ENCODE results near the gene RBM3.
A peak's percentile ranks its signal among the peaks of the same experiment; 100 is the strongest.

Gene RBM3

GRCh38 chrX:48578661-48579128 is 4.4 kb downstream of the RBM3 start:
- DNase-seq, result no peak

GRCh38 chrX:48579259-48579658 is 5.0 kb downstream of the RBM3 start:
- no peak for DNase-seq

- no peak for DNase-seq
Measured at GRCh38 chrX:48580662-48581061, 6.4 kb downstream of the RBM3 start.

GRCh38 chrX:48584698-48585097 is 10.4 kb downstream of the RBM3 start:
- DNase-seq, result no peak

GRCh38 chrX:48589482-48590162 is 15.3 kb downstream of the RBM3 start:
- no peak for DNase-seq

DNA sequence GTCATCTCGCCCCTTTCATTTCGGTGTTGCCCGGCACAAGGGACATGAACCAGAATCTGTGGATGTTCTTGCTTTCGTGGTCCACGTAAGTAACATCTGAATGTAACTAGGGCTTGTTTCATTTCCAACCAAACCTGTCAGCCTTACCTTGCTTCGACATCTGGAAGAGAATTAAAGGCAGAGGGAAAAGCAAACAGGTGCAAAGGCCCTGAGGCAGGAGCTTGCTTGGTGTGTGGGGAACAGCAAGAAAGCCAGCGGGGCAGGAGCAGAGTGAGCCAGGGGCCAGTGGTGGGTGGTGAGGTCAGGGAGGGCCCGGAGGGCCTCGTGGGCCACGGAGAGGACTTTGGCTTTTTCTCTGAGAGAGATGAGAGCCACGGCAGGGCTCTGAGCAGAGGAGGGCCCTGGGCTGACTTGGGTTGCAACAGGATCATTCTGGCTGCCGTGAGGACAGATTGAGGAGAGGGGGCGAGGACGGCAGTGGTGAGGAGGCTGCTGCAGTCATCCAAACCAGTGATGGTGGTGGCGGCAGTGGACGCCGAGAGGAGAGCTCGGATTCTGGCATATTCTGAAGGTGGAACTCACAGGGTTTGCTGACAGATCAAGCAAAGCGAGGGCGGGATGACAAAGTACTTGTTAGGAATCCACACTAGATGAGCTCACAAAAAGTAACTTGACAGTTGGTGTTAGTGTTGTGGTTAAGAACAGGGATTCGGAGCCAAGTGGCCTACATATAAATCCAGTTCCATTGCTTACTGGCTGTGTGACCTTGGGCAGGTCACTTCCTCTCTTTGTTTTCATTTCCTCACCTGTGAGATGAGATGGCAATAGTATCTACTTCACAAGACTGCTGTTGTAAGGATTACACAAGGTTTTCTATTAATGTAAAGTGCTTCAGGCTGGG is 16.2 kb downstream of the RBM3 start:
- DNase-seq, result no peak

DNA sequence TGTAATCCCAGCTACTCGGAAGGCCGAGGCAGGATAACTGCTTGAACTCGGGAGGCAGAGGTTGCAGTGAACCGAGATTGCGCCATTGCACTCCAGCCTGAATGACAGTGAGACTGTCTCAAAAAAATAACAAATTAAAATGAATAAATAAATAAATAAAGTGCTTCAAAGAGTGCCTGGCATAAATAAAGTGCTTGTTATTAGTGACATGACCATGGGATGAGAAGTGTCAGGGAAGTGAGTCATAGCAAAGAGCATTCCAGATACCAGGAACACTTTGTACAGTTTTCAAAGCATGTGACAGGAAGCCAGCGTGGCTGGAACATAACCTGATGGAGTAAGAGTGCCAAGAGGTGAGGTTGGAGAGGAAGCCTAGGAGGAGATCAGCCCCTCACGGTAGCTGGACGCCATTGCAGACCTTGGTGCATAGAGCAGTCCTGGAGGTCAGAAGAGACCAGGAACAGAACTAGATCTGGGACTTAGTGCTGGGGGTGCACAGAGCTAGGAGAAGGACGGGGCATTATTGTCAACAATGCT is 17.0 kb downstream of the RBM3 start:
- no peak for DNase-seq

DNA sequence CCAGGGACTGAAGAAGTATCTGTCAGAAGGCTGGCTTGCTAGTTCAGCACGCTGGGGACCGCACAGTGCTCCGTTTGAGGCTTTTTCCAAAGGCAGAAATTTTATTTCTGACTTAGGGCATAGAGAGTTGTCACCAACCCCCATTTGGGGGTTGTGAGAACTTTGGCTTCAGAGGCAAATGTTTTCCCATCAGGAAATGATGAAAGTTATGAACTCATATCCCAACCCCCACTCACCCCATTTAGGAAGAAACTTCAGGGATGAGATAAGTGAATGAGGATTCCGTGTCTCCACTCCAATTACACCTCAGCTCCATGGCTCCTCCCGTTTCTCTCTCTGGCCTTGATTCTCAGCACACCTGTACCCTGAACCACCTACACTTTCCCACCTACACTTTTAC is 18.7 kb downstream of the RBM3 start:
- no peak for DNase-seq

GRCh38 chrX:48595929-48596328 is 21.6 kb downstream of the RBM3 start:
- no peak for DNase-seq

GRCh38 chrX:48597353-48598264 is 23.3 kb downstream of the RBM3 start, which contains the start of gene WDR13:
TSS of gene WDR13 (plus strand) at chrX:48597492. CDS start at chrX:48597997, 505 bp downstream.
- peak; percentile 93 to 95 for DNase-seq

DNA sequence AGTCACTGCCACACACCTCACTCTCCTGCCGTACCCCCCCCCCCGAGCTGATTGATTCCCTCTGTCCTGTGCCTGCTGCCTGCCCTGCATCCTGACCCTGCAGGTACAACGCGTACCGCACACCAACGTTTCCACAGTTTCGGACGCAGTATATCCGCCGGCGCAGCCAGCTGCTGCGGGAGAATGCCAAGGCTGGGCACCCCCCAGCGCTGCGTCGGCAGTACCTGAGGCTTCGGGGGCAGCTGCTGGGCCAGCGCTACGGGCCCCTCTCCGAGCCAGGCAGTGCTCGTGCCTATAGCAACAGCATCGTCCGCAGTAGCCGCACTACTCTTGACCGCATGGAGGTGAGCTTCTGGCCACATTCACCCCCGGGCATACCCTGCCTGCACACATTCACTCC is 24.3 kb downstream of the RBM3 start:
- no peak for DNase-seq

DNA sequence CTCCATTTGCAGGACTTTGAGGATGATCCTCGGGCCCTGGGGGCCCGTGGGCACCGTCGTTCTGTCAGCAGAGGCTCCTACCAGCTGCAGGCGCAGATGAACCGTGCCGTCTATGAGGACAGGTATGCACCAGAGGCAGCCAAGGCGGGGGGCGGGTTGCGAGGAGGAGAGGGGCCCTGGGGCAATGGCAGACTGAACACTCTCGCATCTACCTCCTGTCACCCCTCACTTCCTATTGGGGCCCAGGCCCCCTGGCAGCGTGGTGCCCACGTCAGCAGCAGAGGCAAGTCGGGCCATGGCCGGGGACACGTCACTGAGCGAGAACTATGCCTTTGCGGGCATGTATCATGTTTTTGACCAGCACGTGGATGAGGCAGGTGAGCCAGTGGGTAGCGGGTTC is 25.1 kb downstream of the RBM3 start:
- DNase-seq, result no peak

- no peak for DNase-seq
Measured at GRCh38 chrX:48600226-48600625, 25.9 kb downstream of the RBM3 start.

GRCh38 chrX:48601741-48602394 is 27.6 kb downstream of the RBM3 start:
- no peak for DNase-seq

DNA sequence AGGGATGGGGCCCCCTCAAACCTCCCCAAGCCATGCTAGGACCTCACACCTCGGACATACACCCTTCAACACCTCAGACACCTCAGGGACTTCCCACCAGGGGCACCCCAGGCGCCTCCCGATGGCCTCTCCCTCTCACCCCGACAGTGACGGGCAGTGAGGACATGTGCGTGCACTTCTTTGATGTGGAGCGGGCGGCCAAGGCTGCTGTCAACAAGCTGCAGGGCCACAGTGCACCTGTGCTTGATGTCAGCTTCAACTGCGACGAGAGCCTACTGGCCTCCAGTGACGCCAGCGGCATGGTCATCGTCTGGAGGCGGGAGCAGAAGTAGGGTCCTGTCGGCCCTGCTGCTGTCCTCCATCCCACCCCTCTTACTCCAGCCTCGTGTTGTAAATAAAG is 30.4 kb downstream of the RBM3 start:
- no peak for DNase-seq

DNA sequence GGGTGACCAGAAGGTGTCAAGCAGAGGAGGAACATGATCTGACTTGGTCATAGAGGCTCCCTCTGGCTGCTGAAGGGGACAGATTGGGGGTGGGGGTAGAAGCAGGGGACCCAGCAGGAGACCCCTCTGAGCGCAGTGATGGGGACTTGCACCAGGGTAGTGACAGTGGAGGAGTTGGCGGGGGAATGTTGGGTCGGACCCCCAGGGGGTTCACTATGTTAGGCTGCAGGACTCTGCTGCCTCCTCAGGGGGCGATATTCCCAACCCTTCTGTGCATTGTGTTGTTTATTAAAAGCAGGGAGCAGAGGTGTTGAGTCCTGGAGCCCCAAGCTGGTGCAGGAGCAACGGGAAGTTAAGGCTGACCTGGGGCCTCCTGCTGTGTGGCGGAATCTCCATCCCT is 31.8 kb downstream of the RBM3 start:
- DNase-seq, result no peak

GRCh38 chrX:48611703-48612102 is 37.4 kb downstream of the RBM3 start:
- no peak for DNase-seq

- DNase-seq, result no peak
Measured at GRCh38 chrX:48613502-48614160, 39.3 kb downstream of the RBM3 start.

GRCh38 chrX:48616576-48616975 is 42.3 kb downstream of the RBM3 start:
- no peak for DNase-seq

DNA sequence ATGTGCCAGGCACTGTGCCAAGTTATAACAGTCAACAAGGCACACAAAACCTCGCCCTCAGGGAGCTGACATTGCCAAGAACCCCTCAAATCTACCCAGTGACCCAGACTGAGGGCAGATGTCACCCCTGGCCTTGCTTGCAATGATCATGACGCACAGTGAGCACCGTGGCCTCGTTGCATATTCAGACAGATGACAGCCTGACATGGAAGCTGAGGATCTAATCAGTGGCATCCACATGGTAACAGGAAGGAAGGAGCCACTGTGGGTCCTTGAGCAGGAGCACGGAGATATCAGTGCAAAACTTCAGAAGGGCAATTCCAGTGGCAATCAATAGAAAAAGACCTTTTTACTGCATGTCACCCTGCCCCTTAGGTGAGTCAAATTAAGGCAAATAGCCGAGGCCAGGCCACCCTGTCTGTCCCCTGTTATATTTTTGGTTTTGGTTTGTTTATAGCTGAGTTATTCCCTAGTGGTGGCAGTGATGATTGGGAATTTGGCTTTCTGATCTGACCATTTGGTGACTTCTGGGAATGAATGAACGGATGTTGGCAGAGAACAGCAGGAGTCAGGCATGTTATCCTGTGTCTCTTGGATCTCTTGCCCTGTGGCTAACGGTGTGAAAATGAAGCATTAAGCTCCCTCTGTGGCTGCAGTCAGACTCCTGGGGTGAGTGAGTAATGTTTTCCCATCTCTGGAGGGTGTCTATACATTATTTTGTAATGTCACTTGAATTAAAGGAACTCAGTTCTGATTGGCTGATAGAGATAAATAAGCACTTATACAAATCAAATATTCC is 43.5 kb downstream of the RBM3 start:
- no peak for DNase-seq
